22Rv1 (cell line): Measurements from ENCODE around the gene MCM5.

Experiments used
- CTCF ChIP-seq: fragments of 450-650 bp; IDR thresholded peaks from 2 replicates; pipeline ENCODE4 v1.5.1; 2017; ENCODE audit warnings: mild to moderate bottlenecking
- ZFX ChIP-seq: fragments of 450-650 bp; IDR thresholded peaks from 2 replicates; pipeline ENCODE4 v1.6.1; 2017; ENCODE audit warnings: antibody characterized with exemption, borderline replicate concordance

- TF ChIP-seq CTCF (no peak), ZFX (no peak)
Observed at GRCh38 chr22:35443338-35443737, 43.4 kb downstream of the MCM5 start.
